Heart right ventricle (tissue), 16 donors: ENCODE measurements around the gene LSS. TPM values are rescaled to one million over a fixed set of nuclear protein-coding genes. Genes with fewer than 3 reads are reported as not detected.

Source experiments
- ATAC-seq, 8 donors: fragments of 200-7000 bp; cut with Tn5 transposase; one replicate each; pipeline ENCODE4 v1.9.1; 2020; ENCODE audit warnings: mild to moderate bottlenecking in 8 of 8, moderate library complexity in 8 of 8, moderate number of reproducible peaks in 1 of 8
- DNase-seq, 2 donors: peaks; one replicate each; pipeline ENCODE4 v3.0.0-alpha.2; 2020
- H3K27ac ChIP-seq, 10 donors: fragments of 200-600 bp; sonication (generic) in 2 of 10; one replicate each; pipeline versions ENCODE4 v1.5.0 to v1.8.0; 2020 to 2022; ENCODE audit warnings: mild to moderate bottlenecking in 3 of 10
- H3K27me3 ChIP-seq, 7 donors: fragments of 200-600 bp; one replicate each; pipeline ENCODE4 v1.8.0; 2021 to 2022; ENCODE audit warnings: mild to moderate bottlenecking in 2 of 7
- H3K36me3 ChIP-seq, 9 donors: fragments of 200-600 bp; sonication (generic) in 1 of 9; one replicate each; pipeline versions ENCODE4 v1.5.0 to v1.8.0; 2020 to 2022; ENCODE audit warnings: mild to moderate bottlenecking in 2 of 9
- H3K4me1 ChIP-seq, 9 donors: fragments of 200-600 bp; sonication (generic) in 1 of 9; one replicate each; pipeline versions ENCODE4 v1.5.0 to v1.8.0; 2020 to 2022; ENCODE audit warnings: mild to moderate bottlenecking in 4 of 9
- H3K4me3 ChIP-seq, 10 donors: fragments of 200-600 bp; sonication (generic) in 2 of 10; one replicate each; pipeline versions ENCODE4 v1.5.0 to v1.8.0; 2020 to 2022; ENCODE audit warnings: mild to moderate bottlenecking in 7 of 10, moderate library complexity in 2 of 10
- H3K9me3 ChIP-seq, 11 donors: fragments of 200-600 bp in 10 of 11; sonication (generic) in 2 of 11; one replicate each; pipeline versions ENCODE4 v1.5.0 to v1.8.0; 2013 to 2022; ENCODE audit warnings: mild to moderate bottlenecking in 2 of 11, control low read depth in 1 of 11, moderate library complexity in 1 of 11
- WGBS, 2 donors: extraction: QIAGEN DNeasy Blood & Tissue Kit; methylation state at CpG; one replicate each; pipeline ENCODE4 v1.1.7; 2013; ENCODE audit warnings: inconsistent platforms in 1 of 2; 5-methylcytosine and 5-hydroxymethylcytosine counted together
- intact Hi-C, 10 donors: fragments of 100-400 bp; cut with DNase I; formaldehyde crosslinking; loops; one replicate each; pipeline versions ENCODE4 v1.11.1 to v1.14.2; 2022
- polyA plus RNA-seq, 2 donors: library from polyadenylated mRNA; stranded (reverse); fragments of 200-250 nt; gene quantifications; one replicate each; pipeline ENCODE4 v1.2.3, GENCODE V29; 2013
- total RNA-seq, 10 donors: library from RNA; stranded (reverse); fragmentation: NEBNext Ultra II Directional in 3 of 10; extraction: Animal tissue kit (Norgen Biotek cat#: 25700) in 3 of 10; gene quantifications; one replicate each; pipeline versions ENCODE4 v1.2.1 to v1.2.4, GENCODE V29; 2021 to 2023
- TF ChIP-seq, protein P1 (sequence below), 9 donors: fragments of 200-600 bp; sonication (generic) in 2 of 9; IDR thresholded peaks; one replicate each; pipeline versions ENCODE4 v1.5.0 to v1.8.0; 2021 to 2022; ENCODE audit warnings: antibody characterized with exemption in 9 of 9, mild to moderate bottlenecking in 5 of 9, moderate library complexity in 1 of 9
- donor health status: Arrhythmogenic right ventricular cardiomyopathy.
- donor health status: ischemic (EF 13 %, LVEDD 7.1; RV severe dilation, severe dysfunction).
- donor health status: healthy with polysubstance abuse.
- donor health status: DM: no; HTN: yes; CAD: no.
- donor health status: DM: no; HTN: no; CAD: no.
- donor health status: ischemic (EF 25% LVEDD 6.9; RV normal size, moderate dysfunction).
- donor health status: ischemic (EF 25% LVEDD 5.7; RV mildly dilated, moderate dysfunction).
- donor health status: healthy.
- donor health status: DM: yes; HTN: yes; CAD: no.
- donor health status: Ischemic cardiomyopathy.
- donor health status: ischemic (EF 35%, LVEDD 5.7; RV mildly dilated, moderate dysfunction).
- donor health status: nonischemic (EF 11% LVEDD 7.7; RV severe dilation, severe dysfunction).
- donor health status: DM: yes; HTN: yes; CAD: no.
- donor health status: PGD.
- donor health status: ischemic (EF 29% LVEDD 5.4; RV normal size, mild dysfunction).
- donor health status: nonischemic (EF 23%, LVEDD 6.1; RV moderate dilation, normal function).

LSS gene
- total and polyA plus RNA-seq, 12 donors = 22.5 to 74.7 (median 40.7) TPM

GRCh38 chr21:46215436-46216131, 13.0 kb downstream of the LSS start:
- H3K27me3 ChIP-seq = no peaks in the 10 kb centered on the region
- DNase-seq = no peak
- intact Hi-C loops = loop anchor here in 2 of 10 donors (10.0 kb wide), 1 partner anchor 61 kb away; the partner anchor contains the start of gene FTCD (in 2 of the 2)
- no peak overlapping the region for H3K27ac ChIP-seq
- no peak overlapping the region for H3K4me3 ChIP-seq
- peak in 1 of 8 donors; percentile 13 for ATAC-seq
- H3K9me3 ChIP-seq = no peaks in the 10 kb centered on the region
- TF ChIP-seq, protein P1, sequence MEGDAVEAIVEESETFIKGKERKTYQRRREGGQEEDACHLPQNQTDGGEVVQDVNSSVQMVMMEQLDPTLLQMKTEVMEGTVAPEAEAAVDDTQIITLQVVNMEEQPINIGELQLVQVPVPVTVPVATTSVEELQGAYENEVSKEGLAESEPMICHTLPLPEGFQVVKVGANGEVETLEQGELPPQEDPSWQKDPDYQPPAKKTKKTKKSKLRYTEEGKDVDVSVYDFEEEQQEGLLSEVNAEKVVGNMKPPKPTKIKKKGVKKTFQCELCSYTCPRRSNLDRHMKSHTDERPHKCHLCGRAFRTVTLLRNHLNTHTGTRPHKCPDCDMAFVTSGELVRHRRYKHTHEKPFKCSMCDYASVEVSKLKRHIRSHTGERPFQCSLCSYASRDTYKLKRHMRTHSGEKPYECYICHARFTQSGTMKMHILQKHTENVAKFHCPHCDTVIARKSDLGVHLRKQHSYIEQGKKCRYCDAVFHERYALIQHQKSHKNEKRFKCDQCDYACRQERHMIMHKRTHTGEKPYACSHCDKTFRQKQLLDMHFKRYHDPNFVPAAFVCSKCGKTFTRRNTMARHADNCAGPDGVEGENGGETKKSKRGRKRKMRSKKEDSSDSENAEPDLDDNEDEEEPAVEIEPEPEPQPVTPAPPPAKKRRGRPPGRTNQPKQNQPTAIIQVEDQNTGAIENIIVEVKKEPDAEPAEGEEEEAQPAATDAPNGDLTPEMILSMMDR (IDR thresholded peaks at IDR 0.05) = no peak
- WGBS, 2 donors = 91% methylated on average over 20 of the region's 20 CpGs
- peaks cover 0 to 89% (median 17%) of the 10 kb centered on the region in 9 donors for H3K36me3 ChIP-seq
- peaks cover 0 to 19% (median 7%) of the 10 kb centered on the region in 9 donors for H3K4me1 ChIP-seq

GRCh38 chr21:46214478-46215340, 13.9 kb downstream of the LSS start:
- H3K27me3 ChIP-seq = no peaks in the 10 kb centered on the region
- intact Hi-C loops = loop anchor here in 2 of 10 donors (10.0 kb wide), 1 partner anchor 60 kb away; the partner anchor contains the start of gene FTCD (in 2 of the 2)
- no peak for ATAC-seq
- DNase-seq = no peak
- 94 to 96% methylated on average over 27 of the region's 27 CpGs for WGBS, 2 donors
- no peak overlapping the region for H3K27ac ChIP-seq
- H3K4me1 ChIP-seq = peaks cover 0 to 11% (median 0%) of the 10 kb centered on the region in 9 donors
- TF ChIP-seq, protein P1 (IDR thresholded peaks at IDR 0.05) = no peak
- peaks cover 0 to 90% (median 22%) of the 10 kb centered on the region in 9 donors for H3K36me3 ChIP-seq
- no peak overlapping the region for H3K4me3 ChIP-seq
- H3K9me3 ChIP-seq = no peaks in the 10 kb centered on the region

DNA sequence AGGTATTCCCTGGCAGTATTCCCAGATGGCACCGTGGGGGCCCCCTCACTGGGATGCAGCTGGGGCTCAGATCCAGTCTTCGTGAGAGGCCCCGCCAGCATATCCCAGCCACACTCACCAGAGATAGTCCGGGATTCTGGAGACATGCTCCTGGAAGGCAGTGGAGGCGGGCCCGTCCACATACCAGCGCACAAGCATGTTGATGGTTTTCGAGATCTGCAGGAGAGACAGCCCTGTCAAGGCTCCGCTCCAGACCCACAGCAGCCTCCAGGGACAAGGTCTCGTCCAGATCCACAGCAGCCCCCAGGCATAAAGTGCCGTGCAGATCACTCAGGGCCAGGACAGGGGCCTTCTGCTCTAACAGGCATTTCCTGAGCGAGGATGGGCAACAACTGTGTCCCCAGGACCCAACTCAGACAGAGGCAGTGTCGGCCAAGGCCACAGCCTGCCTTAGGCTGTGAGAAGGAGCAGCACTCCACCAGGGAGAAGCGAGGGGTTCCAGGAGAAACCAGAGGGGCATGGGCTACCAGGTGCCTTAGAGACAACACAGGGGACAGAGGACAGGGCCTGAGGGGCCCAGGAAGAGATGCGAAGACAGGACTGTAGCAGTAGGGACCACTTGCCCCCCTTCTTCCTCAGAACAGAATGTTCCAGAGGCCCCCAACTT, 14.8 kb downstream of the LSS start:
- WGBS, 2 donors = 75 to 85% methylated on average over 15 of the region's 15 CpGs
- Histone ChIP-seq H3K27ac (no peak overlapping the region), H3K27me3 (no peaks in the 10 kb centered on the region), H3K36me3 (peaks cover 0 to 91% (median 22%) of the 10 kb centered on the region in 9 donors), H3K4me1 (peaks cover 0 to 7% (median 0%) of the 10 kb centered on the region in 9 donors), H3K4me3 (no peak overlapping the region), H3K9me3 (no peaks in the 10 kb centered on the region)
- intact Hi-C loops = loop anchor here in 2 of 10 donors (10.0 kb wide), 1 partner anchor 59 kb away; the partner anchor contains the start of gene FTCD (in 2 of the 2)
- no peak for ATAC-seq
- DNase-seq = no peak
- TF ChIP-seq, protein P1 (IDR thresholded peaks at IDR 0.05) = no peak
